Measurements from ENCODE around the gene APOL1.
"Not testable (repeated sequence)": the region's sequence is repeated elsewhere in the genome, so short reads cannot be mapped to it uniquely, and the experiment has no call there.

The APOL1 gene

DNA sequence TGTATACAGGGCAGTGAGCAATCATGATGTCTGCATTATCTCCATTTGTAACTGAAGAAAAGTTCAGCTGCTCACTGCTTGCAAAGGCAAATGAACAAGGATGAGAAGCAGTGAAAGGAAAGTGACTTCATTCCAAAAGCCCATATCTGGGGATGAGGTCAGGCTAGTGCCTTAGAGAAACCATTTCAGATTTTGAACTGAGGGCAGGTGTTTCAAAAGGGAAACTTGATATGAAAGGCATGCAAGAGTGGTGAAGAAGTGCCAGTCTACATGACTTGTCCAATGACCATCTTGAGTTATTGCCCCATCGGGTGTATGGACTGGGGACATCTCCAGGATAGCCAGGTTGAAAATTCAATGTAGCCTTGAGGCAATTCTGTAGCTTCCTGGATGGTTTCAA lies 44.0 kb upstream of the APOL1 start:
- H3K27me3 ChIP-seq (ENCODE audit: insufficient read depth, low read length) = no peaks in the 10 kb centered on the region
- H3K4me2 ChIP-seq (ENCODE audit: low read length) = no peak overlapping the region
- no peak overlapping the region for H3K9ac ChIP-seq (ENCODE audit: low read length)
- H3K79me2 ChIP-seq (ENCODE audit: insufficient read depth, low read length) = no peaks in the 10 kb centered on the region
- H3K9me2 ChIP-seq (ENCODE audit: low read depth, low read length) = no peaks in the 10 kb centered on the region
- TF ChIP-seq, protein P1, sequence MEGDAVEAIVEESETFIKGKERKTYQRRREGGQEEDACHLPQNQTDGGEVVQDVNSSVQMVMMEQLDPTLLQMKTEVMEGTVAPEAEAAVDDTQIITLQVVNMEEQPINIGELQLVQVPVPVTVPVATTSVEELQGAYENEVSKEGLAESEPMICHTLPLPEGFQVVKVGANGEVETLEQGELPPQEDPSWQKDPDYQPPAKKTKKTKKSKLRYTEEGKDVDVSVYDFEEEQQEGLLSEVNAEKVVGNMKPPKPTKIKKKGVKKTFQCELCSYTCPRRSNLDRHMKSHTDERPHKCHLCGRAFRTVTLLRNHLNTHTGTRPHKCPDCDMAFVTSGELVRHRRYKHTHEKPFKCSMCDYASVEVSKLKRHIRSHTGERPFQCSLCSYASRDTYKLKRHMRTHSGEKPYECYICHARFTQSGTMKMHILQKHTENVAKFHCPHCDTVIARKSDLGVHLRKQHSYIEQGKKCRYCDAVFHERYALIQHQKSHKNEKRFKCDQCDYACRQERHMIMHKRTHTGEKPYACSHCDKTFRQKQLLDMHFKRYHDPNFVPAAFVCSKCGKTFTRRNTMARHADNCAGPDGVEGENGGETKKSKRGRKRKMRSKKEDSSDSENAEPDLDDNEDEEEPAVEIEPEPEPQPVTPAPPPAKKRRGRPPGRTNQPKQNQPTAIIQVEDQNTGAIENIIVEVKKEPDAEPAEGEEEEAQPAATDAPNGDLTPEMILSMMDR (IDR thresholded peaks at IDR 0.05; ENCODE audit: low read length) = no peak
- no peak for TF ChIP-seq EZH2 (IDR thresholded peaks at IDR 0.05; ENCODE audit: borderline replicate concordance, low read length)
- H4K20me1 ChIP-seq (ENCODE audit: insufficient read depth, low read length) = no peaks in the 10 kb centered on the region
- H3K4me3 ChIP-seq (ENCODE audit: low read depth, low read length, poor library complexity, severe bottlenecking) = no peak overlapping the region
- H3F3A ChIP-seq (ENCODE audit: insufficient read depth, low read length) = no peaks in the 10 kb centered on the region
- H2AFZ ChIP-seq (ENCODE audit: low read length) = no peak overlapping the region
- H3K4me1 ChIP-seq (ENCODE audit: insufficient read depth, low read length, severe bottlenecking) = peaks cover 31% of the 10 kb centered on the region
- H3K27ac ChIP-seq (ENCODE audit: low read depth, low read length, poor library complexity, severe bottlenecking) = no peak overlapping the region
- H3K36me3 ChIP-seq (ENCODE audit: insufficient read depth, low read length) = 0 out of 2 replicates have a peak, but pooled peaks cover 3% of the 10 kb centered on the region
- H3K9me3 ChIP-seq (ENCODE audit: low read length) = no peaks in the 10 kb centered on the region

DNA sequence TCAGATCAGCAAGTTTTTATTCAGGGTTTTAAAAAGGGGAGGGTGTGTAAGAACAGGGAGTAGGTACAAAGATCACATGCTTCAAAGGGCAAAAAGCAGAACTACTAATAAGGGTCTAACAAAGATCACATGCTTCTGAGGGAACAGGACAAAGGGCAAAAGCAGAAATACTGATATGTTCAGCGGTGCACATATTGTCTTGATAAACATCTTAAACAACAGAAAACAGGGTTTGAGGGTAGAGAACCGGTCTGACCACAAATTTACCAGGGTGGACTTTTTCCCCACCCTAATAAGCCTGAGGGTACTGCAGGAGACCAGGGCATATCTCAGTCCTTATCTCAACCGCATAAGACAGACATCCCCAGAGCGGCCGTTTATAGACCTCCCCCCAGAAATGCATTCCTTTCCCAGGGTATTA lies 43.4 kb upstream of the APOL1 start:
- not testable (repeated sequence) for H3F3A ChIP-seq (ENCODE audit: insufficient read depth, low read length); H3K27ac ChIP-seq (ENCODE audit: low read depth, low read length, poor library complexity, severe bottlenecking); H3K4me2 ChIP-seq (ENCODE audit: low read length); H3K4me3 ChIP-seq (ENCODE audit: low read depth, low read length, poor library complexity, severe bottlenecking); H3K9ac ChIP-seq (ENCODE audit: low read length); H3K27me3 ChIP-seq (ENCODE audit: insufficient read depth, low read length); H3K9me3 ChIP-seq (ENCODE audit: low read length); H4K20me1 ChIP-seq (ENCODE audit: insufficient read depth, low read length); H2AFZ ChIP-seq (ENCODE audit: low read length); H3K36me3 ChIP-seq (ENCODE audit: insufficient read depth, low read length); H3K9me2 ChIP-seq (ENCODE audit: low read depth, low read length); H3K79me2 ChIP-seq (ENCODE audit: insufficient read depth, low read length)
- H3K4me1 ChIP-seq (ENCODE audit: insufficient read depth, low read length, severe bottlenecking) = peaks cover 31% of the 10 kb centered on the region

DNA sequence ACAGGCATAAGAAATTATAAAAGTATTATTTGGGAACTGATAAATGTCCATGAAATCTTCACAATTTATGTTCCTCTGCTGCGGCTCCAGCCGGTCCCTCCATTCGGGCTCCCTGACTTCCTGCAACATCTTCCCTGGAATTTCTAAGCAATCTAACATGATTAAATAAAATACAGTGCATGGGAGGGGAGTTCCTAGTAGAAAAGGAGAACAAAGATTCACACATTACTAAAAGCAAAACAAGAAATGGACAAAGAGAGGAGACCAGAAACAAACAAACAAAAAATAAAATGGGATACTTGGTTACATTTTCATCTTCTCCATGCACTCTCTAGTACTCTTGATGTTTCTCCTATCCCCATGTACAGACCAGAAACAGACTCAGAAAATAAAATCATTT lies 42.7 kb upstream of the APOL1 start:
- Histone ChIP-seq H3K9me2 (ENCODE audit: low read depth, low read length) (no peaks in the 10 kb centered on the region), H3K9me3 (ENCODE audit: low read length) (no peaks in the 10 kb centered on the region), H3K79me2 (ENCODE audit: insufficient read depth, low read length) (no peaks in the 10 kb centered on the region), H3K4me3 (ENCODE audit: low read depth, low read length, poor library complexity, severe bottlenecking) (no peak overlapping the region), H3K4me1 (ENCODE audit: insufficient read depth, low read length, severe bottlenecking) (peaks cover 31% of the 10 kb centered on the region), H3K36me3 (ENCODE audit: insufficient read depth, low read length) (0 out of 2 replicates have a peak, but pooled peaks cover 3% of the 10 kb centered on the region), H3F3A (ENCODE audit: insufficient read depth, low read length) (no peaks in the 10 kb centered on the region), H3K9ac (ENCODE audit: low read length) (no peak overlapping the region), H3K27ac (ENCODE audit: low read depth, low read length, poor library complexity, severe bottlenecking) (no peak overlapping the region), H3K27me3 (ENCODE audit: insufficient read depth, low read length) (no peaks in the 10 kb centered on the region), H3K4me2 (ENCODE audit: low read length) (no peak overlapping the region), H2AFZ (ENCODE audit: low read length) (no peak overlapping the region), H4K20me1 (ENCODE audit: insufficient read depth, low read length) (no peaks in the 10 kb centered on the region)
- no peak for TF ChIP-seq EZH2 (IDR thresholded peaks at IDR 0.05; ENCODE audit: borderline replicate concordance, low read length)
- TF ChIP-seq, protein P1 (IDR thresholded peaks at IDR 0.05; ENCODE audit: low read length) = no peak

DNA sequence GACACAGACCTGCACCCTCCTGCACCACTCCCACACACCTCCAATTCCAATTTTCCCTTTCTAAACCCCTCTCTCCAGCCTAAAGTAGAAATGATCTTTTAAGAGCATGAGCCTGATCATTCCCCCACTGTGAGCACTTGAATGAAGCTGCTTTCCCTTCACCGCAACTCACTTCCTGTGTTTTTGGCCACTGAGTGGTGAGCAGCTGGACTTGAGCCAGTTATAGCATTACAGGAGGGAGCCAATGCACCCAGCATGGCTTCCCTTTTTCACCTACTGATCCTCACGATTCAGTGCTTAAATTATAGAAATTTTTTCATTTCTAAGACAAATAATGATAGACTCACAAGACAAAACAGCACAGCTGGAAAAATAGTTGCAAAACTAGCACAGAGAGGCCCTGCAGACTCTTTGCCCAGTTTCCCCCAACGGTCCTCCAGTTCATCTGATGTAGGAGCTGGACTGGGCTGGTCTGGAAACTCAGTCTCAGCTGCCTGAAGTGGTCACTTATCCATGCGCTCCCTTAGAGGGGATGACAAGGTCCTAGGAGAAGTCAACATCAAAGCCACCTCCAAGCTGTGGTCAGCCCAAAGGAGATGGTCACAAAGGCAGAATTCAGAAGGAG lies 41.6 kb upstream of the APOL1 start:
- no peak overlapping the region for H3K4me3 ChIP-seq (ENCODE audit: low read depth, low read length, poor library complexity, severe bottlenecking)
- H3K4me2 ChIP-seq (ENCODE audit: low read length) = no peak overlapping the region; the same call in 1 of the 2 replicates
- no peak for TF ChIP-seq EZH2 (IDR thresholded peaks at IDR 0.05; ENCODE audit: borderline replicate concordance, low read length)
- H3K27me3 ChIP-seq (ENCODE audit: insufficient read depth, low read length) = no peaks in the 10 kb centered on the region
- H3K4me1 ChIP-seq (ENCODE audit: insufficient read depth, low read length, severe bottlenecking) = peaks cover 25% of the 10 kb centered on the region
- no peaks in the 10 kb centered on the region for H3F3A ChIP-seq (ENCODE audit: insufficient read depth, low read length)
- H3K79me2 ChIP-seq (ENCODE audit: insufficient read depth, low read length) = no peaks in the 10 kb centered on the region
- no peaks in the 10 kb centered on the region for H3K9me2 ChIP-seq (ENCODE audit: low read depth, low read length)
- H3K9ac ChIP-seq (ENCODE audit: low read length) = no peak overlapping the region
- no peak overlapping the region for H3K27ac ChIP-seq (ENCODE audit: low read depth, low read length, poor library complexity, severe bottlenecking)
- no peak overlapping the region for H2AFZ ChIP-seq (ENCODE audit: low read length)
- H3K9me3 ChIP-seq (ENCODE audit: low read length) = no peaks in the 10 kb centered on the region
- no peaks in the 10 kb centered on the region for H4K20me1 ChIP-seq (ENCODE audit: insufficient read depth, low read length)
- 0 out of 2 replicates have a peak, but pooled peaks cover 3% of the 10 kb centered on the region for H3K36me3 ChIP-seq (ENCODE audit: insufficient read depth, low read length)
